Psoas muscle (tissue), 8 donors: ENCODE data around the gene ACTR1A. TPM values are rescaled to one million over a fixed set of nuclear protein-coding genes. Genes with fewer than 3 reads are reported as not detected.

ENCODE experiments used
- ATAC-seq, 4 donors: fragments of 200-7000 bp; cut with Tn5 transposase; one replicate each; pipeline ENCODE4 v1.9.1; 2020; ENCODE audit warnings: moderate library complexity in 3 of 4, mild to moderate bottlenecking in 2 of 4
- DNase-seq, 2 donors: peaks; one replicate each; pipeline ENCODE4 v3.0.0-alpha.2; 2020
- H3K27ac ChIP-seq: fragments of 200-600 bp; one replicate; pipeline ENCODE4 v1.8.0; 2022
- H3K27me3 ChIP-seq, 3 donors: fragments of 200-600 bp in 1 of 3; one replicate each; pipeline versions ENCODE4 v1.6.1 to v1.8.0; 2013 to 2022; ENCODE audit warnings: low read length in 2 of 3, mild to moderate bottlenecking in 2 of 3, moderate library complexity in 1 of 3; ENCODE audit not compliant: insufficient read depth in 3 of 3
- H3K36me3 ChIP-seq, 2 donors: fragments of 200-600 bp in 1 of 2; one replicate each; pipeline versions ENCODE4 v1.6.1 to v1.8.0; 2013 to 2022; ENCODE audit warnings: low read depth in 1 of 2, mild to moderate bottlenecking in 1 of 2, moderate library complexity in 1 of 2; ENCODE audit not compliant: insufficient read depth in 1 of 2
- H3K4me1 ChIP-seq: fragments of 200-600 bp; one replicate; pipeline ENCODE4 v1.8.0; 2022
- H3K4me3 ChIP-seq: fragments of 200-600 bp; one replicate; pipeline ENCODE4 v1.8.0; 2022; ENCODE audit warnings: mild to moderate bottlenecking
- H3K9me3 ChIP-seq: fragments of 200-600 bp; one replicate; pipeline ENCODE4 v1.8.0; 2022
- CTCF ChIP-seq: fragments of 200-600 bp; IDR thresholded peaks from one replicate; pipeline ENCODE4 v1.8.0; 2022; ENCODE audit warnings: antibody characterized with exemption
- WGBS, 3 donors: extraction: QIAGEN DNeasy Blood & Tissue Kit; methylation state at CpG; one replicate each; pipeline versions ENCODE4 v1.1.6 to v1.1.7; 2013; 5-methylcytosine and 5-hydroxymethylcytosine counted together
- intact Hi-C, 2 donors: fragments of 100-400 bp; cut with DNase I; formaldehyde crosslinking; loops; one replicate each; pipeline versions ENCODE4 v1.11.0 to v1.14.2; 2022
- polyA plus RNA-seq, 3 donors: library from polyadenylated mRNA; stranded (reverse); fragments of 200-250 nt; gene quantifications; one replicate each; pipeline ENCODE4 v1.2.3, GENCODE V29; 2013
- total RNA-seq, 4 donors: library from RNA; stranded (reverse); fragmentation: NEBNext Ultra II Directional in 2 of 4; extraction: Animal tissue kit (Norgen Biotek cat#: 25700) in 2 of 4; gene quantifications; one replicate each; pipeline versions ENCODE4 v1.2.1 to v1.2.4, GENCODE V29; 2021 to 2023
- donor health status: healthy with polysubstance abuse.
- donor health status: DM: no; HTN: no; CAD: no; lungs with moderate emphysema.
- donor health status: Bipolar disorder and iron deficiency.
- donor health status: healthy.
- donor health status: DM: yes; HTN: yes; CAD: no.
- donor health status: DM: no; HTN: no; CAD: no.
- donor health status: DM: no; HTN: no; CAD: no.
- donor health status: DM: yes; HTN: yes; CAD: no.

Gene ACTR1A
- total and polyA plus RNA-seq, 7 donors = 76.2 to 188 (median 128) TPM

GRCh38 chr10:102485093-102485784, 17.3 kb downstream of the ACTR1A start:
- peaks cover 32% of the 10 kb centered on the region for H3K4me1 ChIP-seq
- H3K27ac ChIP-seq = peak overlapping the region; percentile 74
- H3K27me3 ChIP-seq = no peaks in the 10 kb centered on the region
- H3K9me3 ChIP-seq = no peaks in the 10 kb centered on the region
- ATAC-seq = peak; percentile 85 to 92 (median 86)
- TF ChIP-seq CTCF = no peak
- DNase-seq = peak in 1 of 2 donors; percentile 81
- H3K36me3 ChIP-seq = peaks cover 3 to 100% of the 10 kb centered on the region in 2 donors
- whole genome bisulfite sequencing, 3 donors = 32 to 40% (median 35%) methylated on average over 18 of the region's 18 CpGs
- no peak overlapping the region for H3K4me3 ChIP-seq
- intact Hi-C loops = no loop called here

- H3K36me3 ChIP-seq = peaks cover 3 to 100% of the 10 kb centered on the region in 2 donors
- peak overlapping the region; percentile 74 for H3K27ac ChIP-seq
- ATAC-seq (no peak), DNase-seq (peak in 1 of 2 donors; percentile 45)
- no peak for TF ChIP-seq CTCF
- H3K9me3 ChIP-seq = no peaks in the 10 kb centered on the region
- intact Hi-C loops = no loop called here
- H3K27me3 ChIP-seq = no peaks in the 10 kb centered on the region
- 97 to 98% (median 97%) methylated on average over 13 of the region's 13 CpGs for WGBS, 3 donors
- H3K4me3 ChIP-seq = no peak overlapping the region
- peaks cover 20% of the 10 kb centered on the region for H3K4me1 ChIP-seq
Observed at GRCh38 chr10:102484021-102484420, 18.5 kb downstream of the ACTR1A start.

- DNase-seq (peak in 1 of 2 donors; percentile 39), ATAC-seq (no peak)
- H3K27ac ChIP-seq = no peak overlapping the region
- no peaks in the 10 kb centered on the region for H3K27me3 ChIP-seq
- H3K9me3 ChIP-seq = no peaks in the 10 kb centered on the region
- 83 to 85% (median 84%) methylated on average over 9 of the region's 9 CpGs for WGBS, 3 donors
- intact Hi-C loops = no loop called here
- H3K4me1 ChIP-seq = peaks cover 10% of the 10 kb centered on the region
- H3K36me3 ChIP-seq = peaks cover 3 to 82% of the 10 kb centered on the region in 2 donors
- no peak for TF ChIP-seq CTCF
- H3K4me3 ChIP-seq = no peak overlapping the region
Observed at GRCh38 chr10:102480396-102480795, 22.1 kb downstream of the ACTR1A start.

GRCh38 chr10:102479651-102480050, 22.9 kb downstream of the ACTR1A start:
- Histone ChIP-seq H3K4me1 (peaks cover 3% of the 10 kb centered on the region), H3K36me3 (peaks cover 3 to 74% of the 10 kb centered on the region in 2 donors), H3K27me3 (no peaks in the 10 kb centered on the region), H3K9me3 (no peaks in the 10 kb centered on the region), H3K4me3 (no peak overlapping the region), H3K27ac (peak overlapping the region; percentile 27)
- intact Hi-C loops = loop anchor here in 1 of 2 donors (2.0 to 5.0 kb wide), 2 partner anchors 57 to 85 kb away; partner anchors contain the start of genes FBXL15 and NFKB2
- no peak for TF ChIP-seq CTCF
- no peak for ATAC-seq
- DNase-seq = no peak
